ACHN (cell line): ENCODE results near the gene CHRDL2.

ENCODE experiments used
- DNase-seq: peaks from one replicate; pipeline ENCODE4 v3.0.0-alpha.2; 2015
- in situ Hi-C: cut with HindIII; loops from 2 replicates; pipeline ENCODE4 v1.10.0; 2017; ENCODE audit warnings: low sequenced_read_pairs, low pct_ligation_motif_present, low pct_unique_long_range_greater_than_20kb

Gene CHRDL2

GRCh38 chr11:74647831-74648230 lies 83.4 kb downstream of the CHRDL2 start:
- DNase-seq = no peak
- in situ Hi-C loops = no loop called here

GRCh38 chr11:74647404-74647803 lies 83.8 kb downstream of the CHRDL2 start:
- in situ Hi-C loops = no loop called here
- no peak for DNase-seq

GRCh38 chr11:74646954-74647353 lies 84.3 kb downstream of the CHRDL2 start:
- in situ Hi-C loops = no loop called here
- DNase-seq = no peak
